NCI-H1694 treated with DMSO at 0.1 percent for 48 hours (cell line): ENCODE data around the gene SPRR2E.
"Not testable (repeated sequence)": the region's sequence is repeated elsewhere in the genome, so short reads cannot be mapped to it uniquely, and the experiment has no call there.

ENCODE experiments used
- DNase-seq: peaks from one replicate; lab custom pipeline; 2025; lab: John Stamatoyannopoulos, UW

Gene SPRR2E

GRCh38 chr1:153094426-153094825, at the start of gene SPRR2E:
Gene SPRR2E, minus strand, starts transcription at chr1:153094526. Its CDS starts 775 bp downstream, at chr1:153093751.
- no peak for DNase-seq

GRCh38 chr1:153141377-153141776, 47.1 kb upstream of the SPRR2E start:
- no peak for DNase-seq

GRCh38 chr1:153140484-153140883, 46.2 kb upstream of the SPRR2E start:
- no peak for DNase-seq

GRCh38 chr1:153133743-153134142, 39.4 kb upstream of the SPRR2E start:
- no peak for DNase-seq

- no peak for DNase-seq
Observed at GRCh38 chr1:153133267-153133666, 38.9 kb upstream of the SPRR2E start.

- not testable (repeated sequence) for DNase-seq
Observed at GRCh38 chr1:153128688-153129087, 34.4 kb upstream of the SPRR2E start.

GRCh38 chr1:153127296-153127695, 33.0 kb upstream of the SPRR2E start:
- no peak for DNase-seq

GRCh38 chr1:153125536-153125935, 31.2 kb upstream of the SPRR2E start:
- no peak for DNase-seq

- not testable (repeated sequence) for DNase-seq
Observed at GRCh38 chr1:153123793-153124192, 29.5 kb upstream of the SPRR2E start.

- no peak for DNase-seq
Observed at GRCh38 chr1:153122831-153123421, 28.6 kb upstream of the SPRR2E start.

- no peak for DNase-seq
Observed at GRCh38 chr1:153120945-153121344, 26.6 kb upstream of the SPRR2E start.

- DNase-seq: no peak
Observed at GRCh38 chr1:153119491-153119971, 25.2 kb upstream of the SPRR2E start.

- DNase-seq: not testable (repeated sequence)
Observed at GRCh38 chr1:153115264-153115663, 20.9 kb upstream of the SPRR2E start.

- no peak for DNase-seq
Observed at GRCh38 chr1:153113416-153113815, 19.1 kb upstream of the SPRR2E start, which contains the start of gene SPRR2F. Gene SPRR2F, minus strand, starts transcription at chr1:153113516. Its CDS starts 783 bp downstream, at chr1:153112733.

- not testable (repeated sequence) for DNase-seq
Observed at GRCh38 chr1:153112454-153112853, 18.1 kb upstream of the SPRR2E start.

GRCh38 chr1:153100245-153100644, 5.9 kb upstream of the SPRR2E start:
- no peak for DNase-seq

- no peak for DNase-seq
Observed at GRCh38 chr1:153099461-153100045, 5.2 kb upstream of the SPRR2E start.

- DNase-seq: no peak
Observed at GRCh38 chr1:153095764-153096163, 1.4 kb upstream of the SPRR2E start.

GRCh38 chr1:153087652-153088051, 6.7 kb downstream of the SPRR2E start:
- DNase-seq: no peak

- no peak for DNase-seq
Observed at GRCh38 chr1:153081736-153082135, 12.6 kb downstream of the SPRR2E start.

GRCh38 chr1:153072806-153073726, 21.3 kb downstream of the SPRR2E start:
- DNase-seq: no peak

GRCh38 chr1:153071511-153071910, 22.8 kb downstream of the SPRR2E start, which contains the start of gene SPRR2B:
Gene SPRR2B, minus strand, starts transcription at chr1:153071611. Its CDS starts 772 bp downstream, at chr1:153070839.
- DNase-seq: no peak
